ENCODE results near the gene IGF1R. TPM values are rescaled to one million over a fixed set of nuclear protein-coding genes. Genes with fewer than 3 reads are reported as not detected.

The IGF1R gene
- total RNA-seq, 1 experiment from 2014 or later, result 0.56 TPM

DNA sequence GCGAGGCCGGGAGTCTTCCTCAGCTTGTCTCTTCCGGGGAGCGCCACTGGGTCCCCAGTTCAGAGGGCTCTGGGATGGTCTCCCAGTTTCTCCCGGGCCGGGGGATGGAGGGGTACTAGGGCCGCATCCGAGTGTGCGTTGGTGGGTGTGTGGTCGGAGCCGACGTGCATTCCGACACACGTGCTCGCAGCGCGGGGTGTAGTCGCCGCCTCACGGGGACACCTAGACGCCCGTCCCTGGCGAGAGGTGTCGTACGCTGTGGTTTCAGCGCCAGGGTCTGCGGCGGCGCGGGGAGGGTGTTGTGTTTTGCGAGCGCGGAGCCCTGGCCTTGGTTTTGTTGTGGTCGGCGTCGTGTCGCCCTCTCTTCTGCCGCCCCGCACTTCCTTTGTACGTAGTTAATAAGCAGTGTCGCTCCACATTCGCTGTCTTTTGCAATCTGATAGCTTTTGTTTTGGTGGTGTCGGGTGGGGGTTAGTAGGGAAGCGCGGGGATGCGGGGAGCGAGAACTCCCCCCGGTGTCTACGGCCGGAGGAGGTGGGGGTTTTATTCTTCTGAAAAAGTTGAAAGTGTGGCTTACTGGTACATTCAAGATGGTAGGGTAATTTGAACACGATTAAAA lies 2.2 kb downstream of the IGF1R start:
- H3K27me3 ChIP-seq (ENCODE audit: low read length), result no peaks in the 10 kb centered on the region
- H4K20me1 ChIP-seq (ENCODE audit: insufficient read depth, low read depth, low read length), result no peaks in the 10 kb centered on the region
- no peaks in the 10 kb centered on the region for H3K79me2 ChIP-seq (ENCODE audit: low read length)
- H3K27ac ChIP-seq (ENCODE audit: low read length), result no peak overlapping the region
- H2AFZ ChIP-seq (ENCODE audit: low read length), result no peak overlapping the region
- no peaks in the 10 kb centered on the region for H3K9me3 ChIP-seq (ENCODE audit: low read length)
- H3K4me3 ChIP-seq (ENCODE audit: low read length), result no peak overlapping the region
- H3K4me1 ChIP-seq (ENCODE audit: low read length), result peaks cover 9% of the 10 kb centered on the region
- no peak for DNase-seq
- H3K9me2 ChIP-seq (replicated peaks; ENCODE audit: insufficient read depth, low read length), result no peaks in the 10 kb centered on the region
- no peak overlapping the region for H3K9ac ChIP-seq (ENCODE audit: low read length)
- no peaks in the 10 kb centered on the region for H3K36me3 ChIP-seq (ENCODE audit: insufficient read depth, low read length)
- H3K4me2 ChIP-seq (ENCODE audit: low read depth, low read length, poor library complexity, severe bottlenecking), result no peak overlapping the region

DNA sequence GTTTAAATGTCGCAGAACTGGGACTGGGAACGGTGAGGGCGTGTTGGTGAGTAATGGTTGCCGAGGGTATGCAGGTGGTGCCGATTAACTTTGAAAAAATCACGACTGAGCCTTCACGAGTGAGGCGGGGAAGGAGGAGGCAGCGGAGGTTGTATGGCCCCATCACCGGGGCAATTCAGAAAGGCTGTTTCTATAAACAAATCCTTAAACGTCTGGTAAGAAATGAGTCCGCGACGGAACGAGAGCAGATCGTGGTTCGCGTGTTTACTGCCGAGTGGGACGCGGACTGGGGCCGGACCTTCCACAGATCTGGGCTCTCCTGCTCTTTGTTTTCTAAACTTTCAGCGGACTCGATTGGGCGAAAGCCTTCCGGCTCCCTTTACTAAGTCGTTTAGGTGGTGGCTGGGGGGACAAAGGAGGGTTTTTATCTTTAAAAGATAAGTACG lies 2.7 kb downstream of the IGF1R start:
- Histone ChIP-seq H3K9me3 (ENCODE audit: low read length) (no peaks in the 10 kb centered on the region), H3K4me1 (ENCODE audit: low read length) (peaks cover 9% of the 10 kb centered on the region), H3K4me3 (ENCODE audit: low read length) (no peak overlapping the region), H3K79me2 (ENCODE audit: low read length) (no peaks in the 10 kb centered on the region), H4K20me1 (ENCODE audit: insufficient read depth, low read depth, low read length) (no peaks in the 10 kb centered on the region), H3K9me2 (replicated peaks; ENCODE audit: insufficient read depth, low read length) (no peaks in the 10 kb centered on the region), H3K27me3 (ENCODE audit: low read length) (no peaks in the 10 kb centered on the region), H3K36me3 (ENCODE audit: insufficient read depth, low read length) (no peaks in the 10 kb centered on the region), H3K4me2 (ENCODE audit: low read depth, low read length, poor library complexity, severe bottlenecking) (no peak overlapping the region), H3K9ac (ENCODE audit: low read length) (no peak overlapping the region), H2AFZ (ENCODE audit: low read length) (no peak overlapping the region), H3K27ac (ENCODE audit: low read length) (no peak overlapping the region)
- no peak for DNase-seq

DNA sequence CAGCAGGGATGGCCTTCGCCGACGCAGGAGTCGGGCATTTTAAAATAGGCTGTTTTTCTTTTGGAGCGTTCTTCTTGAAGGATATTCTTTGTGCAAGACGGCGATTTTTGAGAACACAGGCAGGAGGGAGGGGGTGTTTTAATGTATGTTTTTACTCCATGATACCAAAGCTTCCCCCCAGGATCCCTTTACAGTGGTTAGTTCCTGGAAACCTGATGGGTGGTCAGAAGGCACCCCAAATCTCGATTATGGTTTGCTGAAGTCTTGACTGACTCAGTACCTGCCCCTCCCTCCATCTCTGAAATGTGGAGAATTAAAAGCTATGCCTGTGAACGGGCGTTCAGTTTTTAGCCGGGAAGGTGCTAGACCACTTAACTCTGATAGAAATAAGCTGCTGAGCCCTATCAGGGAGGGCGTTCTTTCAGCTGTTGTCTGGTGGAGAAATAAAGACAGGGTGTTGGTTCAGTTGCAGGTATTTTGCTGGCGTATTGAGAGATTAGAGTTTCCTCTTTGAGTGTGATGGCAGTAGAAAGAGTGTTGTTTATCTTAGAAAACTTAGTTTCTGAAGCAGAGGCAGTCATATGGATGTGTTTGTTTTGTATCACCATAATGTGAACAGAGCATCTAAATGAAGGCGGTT lies 3.4 kb downstream of the IGF1R start:
- Histone ChIP-seq H4K20me1 (ENCODE audit: insufficient read depth, low read depth, low read length) (no peaks in the 10 kb centered on the region), H3K27me3 (ENCODE audit: low read length) (no peaks in the 10 kb centered on the region), H3K27ac (ENCODE audit: low read length) (no peak overlapping the region), H3K9ac (ENCODE audit: low read length) (no peak overlapping the region), H3K36me3 (ENCODE audit: insufficient read depth, low read length) (no peaks in the 10 kb centered on the region), H3K9me3 (ENCODE audit: low read length) (no peaks in the 10 kb centered on the region), H3K9me2 (replicated peaks; ENCODE audit: insufficient read depth, low read length) (no peaks in the 10 kb centered on the region), H3K4me2 (ENCODE audit: low read depth, low read length, poor library complexity, severe bottlenecking) (no peak overlapping the region), H3K79me2 (ENCODE audit: low read length) (no peaks in the 10 kb centered on the region), H3K4me3 (ENCODE audit: low read length) (no peak overlapping the region), H3K4me1 (ENCODE audit: low read length) (peaks cover 9% of the 10 kb centered on the region), H2AFZ (ENCODE audit: low read length) (no peak overlapping the region)
- no peak for DNase-seq

DNA sequence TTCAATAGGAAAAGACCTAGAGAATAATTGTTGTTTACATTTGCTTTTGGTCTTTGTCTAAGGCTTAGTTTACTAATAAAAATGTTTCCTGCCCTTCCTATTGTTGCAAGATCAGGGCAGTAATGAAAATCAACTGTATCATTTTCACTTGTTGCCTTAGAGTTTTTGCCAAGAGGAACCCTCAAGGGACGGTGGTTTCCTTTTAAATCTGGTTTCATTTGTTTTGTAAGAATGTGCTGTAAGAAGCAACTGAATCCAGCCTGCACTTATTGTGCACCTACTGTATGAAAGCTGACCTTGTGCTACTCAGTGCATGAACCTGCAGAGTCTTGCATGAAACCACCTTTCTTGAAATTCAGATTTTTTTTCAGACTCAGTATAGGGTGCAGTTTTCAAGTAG lies 5.3 kb downstream of the IGF1R start:
- Histone ChIP-seq H3K4me3 (ENCODE audit: low read length) (no peak overlapping the region), H3K9me2 (replicated peaks; ENCODE audit: insufficient read depth, low read length) (no peaks in the 10 kb centered on the region), H3K79me2 (ENCODE audit: low read length) (no peaks in the 10 kb centered on the region), H3K4me2 (ENCODE audit: low read depth, low read length, poor library complexity, severe bottlenecking) (no peak overlapping the region), H3K36me3 (ENCODE audit: insufficient read depth, low read length) (no peaks in the 10 kb centered on the region), H3K27ac (ENCODE audit: low read length) (no peak overlapping the region), H4K20me1 (ENCODE audit: insufficient read depth, low read depth, low read length) (no peaks in the 10 kb centered on the region), H3K9ac (ENCODE audit: low read length) (no peak overlapping the region), H3K27me3 (ENCODE audit: low read length) (no peaks in the 10 kb centered on the region), H2AFZ (ENCODE audit: low read length) (no peak overlapping the region), H3K4me1 (ENCODE audit: low read length) (no peaks in the 10 kb centered on the region), H3K9me3 (ENCODE audit: low read length) (no peaks in the 10 kb centered on the region)
- DNase-seq, result no peak

DNA sequence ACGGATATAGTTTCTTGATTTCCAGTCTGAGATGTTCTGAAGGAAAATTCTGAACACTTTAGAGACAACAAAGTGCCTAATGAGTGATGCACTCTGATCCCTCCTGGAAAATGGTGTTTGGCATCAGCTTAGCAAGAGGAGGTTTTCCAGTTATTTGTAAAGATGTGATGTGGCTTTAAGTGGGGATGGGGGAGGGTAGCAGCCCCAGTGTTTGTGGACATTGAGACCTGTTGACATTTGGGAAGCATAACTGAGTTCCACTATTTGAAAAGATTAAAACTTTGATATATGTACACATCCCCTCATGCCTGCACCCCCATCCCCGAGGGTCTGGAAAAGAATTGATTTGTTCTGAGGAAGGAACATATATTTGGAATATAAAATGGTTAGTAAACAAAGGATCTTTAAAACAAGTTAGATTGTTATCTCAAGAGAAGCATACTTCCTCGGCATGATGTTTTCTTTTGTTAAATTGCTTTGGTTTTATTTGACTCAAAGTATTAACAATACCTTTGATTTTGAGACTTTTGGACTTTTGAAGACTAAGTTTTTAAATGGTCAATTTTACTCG lies 6.5 kb downstream of the IGF1R start:
- Histone ChIP-seq H3K27ac (ENCODE audit: low read length) (no peak overlapping the region), H3K4me2 (ENCODE audit: low read depth, low read length, poor library complexity, severe bottlenecking) (no peak overlapping the region), H3K4me1 (ENCODE audit: low read length) (no peaks in the 10 kb centered on the region), H3K27me3 (ENCODE audit: low read length) (no peaks in the 10 kb centered on the region), H2AFZ (ENCODE audit: low read length) (no peak overlapping the region), H3K79me2 (ENCODE audit: low read length) (no peaks in the 10 kb centered on the region), H3K9ac (ENCODE audit: low read length) (no peak overlapping the region), H3K36me3 (ENCODE audit: insufficient read depth, low read length) (no peaks in the 10 kb centered on the region), H4K20me1 (ENCODE audit: insufficient read depth, low read depth, low read length) (no peaks in the 10 kb centered on the region), H3K9me3 (ENCODE audit: low read length) (no peaks in the 10 kb centered on the region), H3K4me3 (ENCODE audit: low read length) (no peak overlapping the region), H3K9me2 (replicated peaks; ENCODE audit: insufficient read depth, low read length) (no peaks in the 10 kb centered on the region)
- DNase-seq, result no peak

DNA sequence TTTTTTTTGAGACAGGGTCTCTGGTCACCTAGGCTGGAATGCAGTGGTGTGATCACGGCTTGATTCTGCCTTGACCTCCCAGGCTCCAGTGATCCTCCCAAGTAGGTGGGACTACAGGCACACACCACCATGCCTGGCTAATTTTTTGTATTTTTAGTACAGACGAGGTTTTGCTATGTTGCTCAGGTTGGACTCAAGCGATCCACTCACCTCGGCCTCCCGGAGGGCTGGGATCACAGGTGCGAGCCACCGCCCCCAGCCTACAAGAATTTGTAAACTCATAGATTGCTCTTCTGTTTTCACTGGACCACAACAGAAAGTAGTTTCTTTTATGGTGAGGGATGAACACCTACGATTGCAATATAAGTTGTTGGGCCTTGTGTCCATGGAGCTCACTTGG lies 7.4 kb downstream of the IGF1R start:
- Histone ChIP-seq H3K36me3 (ENCODE audit: insufficient read depth, low read length) (no peaks in the 10 kb centered on the region), H3K9ac (ENCODE audit: low read length) (no peak overlapping the region), H3K9me2 (replicated peaks; ENCODE audit: insufficient read depth, low read length) (no peaks in the 10 kb centered on the region), H4K20me1 (ENCODE audit: insufficient read depth, low read depth, low read length) (no peaks in the 10 kb centered on the region), H3K4me1 (ENCODE audit: low read length) (no peaks in the 10 kb centered on the region), H3K4me3 (ENCODE audit: low read length) (no peak overlapping the region), H3K27ac (ENCODE audit: low read length) (no peak overlapping the region), H3K4me2 (ENCODE audit: low read depth, low read length, poor library complexity, severe bottlenecking) (no peak overlapping the region), H2AFZ (ENCODE audit: low read length) (no peak overlapping the region), H3K9me3 (ENCODE audit: low read length) (no peaks in the 10 kb centered on the region), H3K79me2 (ENCODE audit: low read length) (no peaks in the 10 kb centered on the region), H3K27me3 (ENCODE audit: low read length) (no peaks in the 10 kb centered on the region)
- DNase-seq, result no peak

DNA sequence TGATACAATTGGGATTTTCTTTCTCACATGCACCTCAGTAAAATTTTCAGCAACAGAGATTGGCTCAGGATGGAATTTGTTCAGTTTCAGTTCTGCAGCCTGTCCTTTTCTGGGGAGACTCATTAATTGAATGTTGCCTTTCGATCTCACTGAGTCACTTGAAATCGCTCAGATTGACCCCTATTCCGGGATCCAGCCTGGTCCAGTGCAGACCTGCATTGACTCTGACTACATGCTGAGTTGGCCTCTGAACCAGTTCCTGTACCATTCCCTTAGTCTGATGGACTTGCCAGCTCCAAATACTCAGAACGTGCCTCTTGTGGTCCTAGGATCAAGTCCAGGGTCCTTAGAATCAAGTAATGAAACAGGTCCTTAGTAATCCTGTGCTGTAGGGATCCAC lies 9.4 kb downstream of the IGF1R start:
- no peaks in the 10 kb centered on the region for H3K79me2 ChIP-seq (ENCODE audit: low read length)
- no peak overlapping the region for H2AFZ ChIP-seq (ENCODE audit: low read length)
- H3K27ac ChIP-seq (ENCODE audit: low read length), result no peak overlapping the region
- no peaks in the 10 kb centered on the region for H3K27me3 ChIP-seq (ENCODE audit: low read length)
- H3K36me3 ChIP-seq (ENCODE audit: insufficient read depth, low read length), result no peaks in the 10 kb centered on the region
- no peak overlapping the region for H3K4me3 ChIP-seq (ENCODE audit: low read length)
- no peaks in the 10 kb centered on the region for H4K20me1 ChIP-seq (ENCODE audit: insufficient read depth, low read depth, low read length)
- H3K9me2 ChIP-seq (replicated peaks; ENCODE audit: insufficient read depth, low read length), result no peaks in the 10 kb centered on the region
- DNase-seq, result no peak
- no peak overlapping the region for H3K9ac ChIP-seq (ENCODE audit: low read length)
- no peak overlapping the region for H3K4me2 ChIP-seq (ENCODE audit: low read depth, low read length, poor library complexity, severe bottlenecking)
- no peaks in the 10 kb centered on the region for H3K4me1 ChIP-seq (ENCODE audit: low read length)
- H3K9me3 ChIP-seq (ENCODE audit: low read length), result no peaks in the 10 kb centered on the region

DNA sequence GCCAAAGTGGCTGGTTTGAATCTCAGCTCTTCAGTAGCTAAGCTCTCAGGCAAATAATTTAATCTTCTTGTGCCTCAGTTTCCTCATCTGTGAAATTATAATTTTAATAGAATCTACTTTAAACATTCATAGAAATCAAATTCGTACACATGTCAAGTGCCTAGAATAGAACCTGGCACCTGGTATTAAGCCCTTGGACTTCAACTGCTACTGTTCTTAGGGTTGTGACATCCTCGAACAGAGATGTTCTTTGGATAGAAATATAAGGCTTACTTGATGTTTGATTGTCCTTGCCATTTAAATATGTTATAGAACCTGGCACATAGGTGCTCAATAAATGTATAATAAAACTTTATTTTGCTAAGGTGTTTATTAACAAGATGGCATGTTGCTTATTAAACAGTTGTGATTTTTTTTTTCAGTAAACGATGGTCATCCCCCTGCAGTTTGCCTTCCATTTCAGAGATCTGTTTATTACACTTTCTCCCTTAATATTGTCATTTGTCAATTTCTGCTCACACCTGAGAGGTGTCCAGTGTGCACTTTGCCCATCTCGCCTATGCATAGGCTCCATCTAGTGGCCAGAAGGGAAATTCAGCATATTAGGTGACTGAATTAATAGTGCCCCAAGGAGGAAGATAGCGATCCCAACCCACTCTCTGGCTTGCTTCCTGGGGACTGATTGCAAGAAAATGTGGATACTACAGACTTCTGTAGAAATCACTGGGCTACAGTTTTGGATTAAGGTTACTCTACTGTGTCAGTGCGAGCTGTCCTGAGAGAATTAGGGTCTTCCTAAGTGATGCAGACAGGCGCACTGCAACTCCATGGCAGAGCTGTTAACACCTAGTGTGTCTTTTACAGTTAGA lies 10.7 kb downstream of the IGF1R start:
- Histone ChIP-seq H2AFZ (ENCODE audit: low read length) (no peak overlapping the region), H3K79me2 (ENCODE audit: low read length) (no peaks in the 10 kb centered on the region), H3K27me3 (ENCODE audit: low read length) (no peaks in the 10 kb centered on the region), H3K9me2 (replicated peaks; ENCODE audit: insufficient read depth, low read length) (no peaks in the 10 kb centered on the region), H3K4me3 (ENCODE audit: low read length) (no peak overlapping the region), H3K9me3 (ENCODE audit: low read length) (no peaks in the 10 kb centered on the region), H3K4me1 (ENCODE audit: low read length) (no peaks in the 10 kb centered on the region), H3K27ac (ENCODE audit: low read length) (no peak overlapping the region), H3K9ac (ENCODE audit: low read length) (no peak overlapping the region), H4K20me1 (ENCODE audit: insufficient read depth, low read depth, low read length) (no peaks in the 10 kb centered on the region), H3K4me2 (ENCODE audit: low read depth, low read length, poor library complexity, severe bottlenecking) (no peak overlapping the region), H3K36me3 (ENCODE audit: insufficient read depth, low read length) (no peaks in the 10 kb centered on the region)
- peak; percentile 81 for DNase-seq

Measured in Karpas-422 (cell line).